Uterus (tissue), 4 donors: ENCODE data around the gene RANBP9. TPM values are rescaled to one million over a fixed set of nuclear protein-coding genes. Genes with fewer than 3 reads are reported as not detected.

Experiments used
- DNase-seq, 2 donors: peaks; one replicate each; pipeline ENCODE4 v3.0.0-alpha.2; 2019 to 2020
- H3K27ac ChIP-seq, 2 donors: fragments of 200-600 bp; sonication (generic); 1 replicate in 1 of 2; 2 replicates in 1 of 2; pipeline ENCODE4 v1.5.1; 2016 to 2018
- H3K27me3 ChIP-seq, 2 donors: fragments of 200-600 bp; sonication (generic); one replicate each; pipeline ENCODE4 v1.5.1; 2018 to 2019; ENCODE audit warnings: control low read depth in 1 of 2
- H3K36me3 ChIP-seq, 2 donors: fragments of 200-600 bp; sonication (generic); one replicate each; pipeline ENCODE4 v1.5.1; 2019; ENCODE audit warnings: control low read depth in 1 of 2
- H3K4me1 ChIP-seq, 2 donors: fragments of 200-600 bp; sonication (generic); one replicate each; pipeline ENCODE4 v1.5.1; 2018 to 2019; ENCODE audit warnings: control low read depth in 1 of 2
- H3K4me3 ChIP-seq, 2 donors: fragments of 200-600 bp; sonication (generic); 1 replicate in 1 of 2; 2 replicates in 1 of 2; pipeline ENCODE4 v1.5.1; 2018 to 2019; ENCODE audit warnings: mild to moderate bottlenecking in 1 of 2
- H3K9me3 ChIP-seq, 2 donors: fragments of 200-600 bp; sonication (generic); one replicate each; pipeline ENCODE4 v1.5.1; 2019; ENCODE audit warnings: control low read depth in 1 of 2
- CTCF ChIP-seq, 4 experiments: fragments of 200-600 bp in 2 of 4; fragments of 450-650 bp in 2 of 4; sonication (generic) in 2 of 4; IDR thresholded peaks; one replicate each; pipeline ENCODE4 v1.5.1; 2016 to 2019; ENCODE audit warnings: antibody characterized with exemption in 4 of 4, mild to moderate bottlenecking in 2 of 4, moderate library complexity in 1 of 4
- POLR2A ChIP-seq, 2 donors: fragments of 450-650 bp; IDR thresholded peaks; one replicate each; pipeline ENCODE4 v1.6.1; 2016; ENCODE audit warnings: antibody characterized with exemption in 2 of 2, mild to moderate bottlenecking in 1 of 2, moderate library complexity in 1 of 2
- intact Hi-C: fragments of 100-400 bp; cut with DNase I; formaldehyde crosslinking; loops from one replicate; pipeline ENCODE4 v1.15.1; 2023; ENCODE audit warnings: low total_unique reads
- total RNA-seq, 4 donors: library from RNA; depleted of rRNA in 3 of 4; stranded (reverse); fragments of >200 nt in 3 of 4; gene quantifications; one replicate each; pipeline versions ENCODE4 v1.1.0 to v1.2.4, GENCODE V29; 2014 to 2023
- donor health status: DM: yes; HTN: yes; CAD: no.

Gene RANBP9
- total RNA-seq, 4 donors from 2014 or later = 22.6 to 49.0 (median 40.9) TPM

- H3K4me3 ChIP-seq = peak overlapping the region; percentile 42 to 54
- intact Hi-C loops = no loop called here
- no peaks in the 10 kb centered on the region for H3K36me3 ChIP-seq
- H3K27ac ChIP-seq = peak overlapping the region; percentile 97 to 98
- no peaks in the 10 kb centered on the region for H3K4me1 ChIP-seq
- H3K27me3 ChIP-seq = no peaks in the 10 kb centered on the region
- no peak for TF ChIP-seq CTCF (IDR thresholded peaks at IDR 0.05)
- DNase-seq = no peak
- no peaks in the 10 kb centered on the region for H3K9me3 ChIP-seq
Observed at GRCh38 chr6:13708736-13709135, 2.9 kb downstream of the RANBP9 start.

- no peak for TF ChIP-seq CTCF (IDR thresholded peaks at IDR 0.05)
- no peak for TF ChIP-seq POLR2A (IDR thresholded peaks at IDR 0.05)
- no peaks in the 10 kb centered on the region for H3K27me3 ChIP-seq
- no peaks in the 10 kb centered on the region for H3K4me1 ChIP-seq
- H3K36me3 ChIP-seq = no peaks in the 10 kb centered on the region
- DNase-seq = no peak
- H3K27ac ChIP-seq = no peak overlapping the region
- H3K4me3 ChIP-seq = no peak overlapping the region
- intact Hi-C loops = no loop called here
- H3K9me3 ChIP-seq = no peaks in the 10 kb centered on the region
Observed at GRCh38 chr6:13703496-13703895, 8.1 kb downstream of the RANBP9 start.

- H3K27ac ChIP-seq = no peak overlapping the region
- H3K4me3 ChIP-seq = no peak overlapping the region
- no peaks in the 10 kb centered on the region for H3K9me3 ChIP-seq
- no peaks in the 10 kb centered on the region for H3K36me3 ChIP-seq
- DNase-seq = no peak
- H3K27me3 ChIP-seq = no peaks in the 10 kb centered on the region
- TF ChIP-seq POLR2A (IDR thresholded peaks at IDR 0.05) = no peak
- TF ChIP-seq CTCF (IDR thresholded peaks at IDR 0.05) = no peak
- no peaks in the 10 kb centered on the region for H3K4me1 ChIP-seq
- intact Hi-C loops = no loop called here
Observed at GRCh38 chr6:13702809-13703302, 8.8 kb downstream of the RANBP9 start.

GRCh38 chr6:13700232-13700631 is 11.4 kb downstream of the RANBP9 start:
- intact Hi-C loops = no loop called here
- H3K27me3 ChIP-seq = no peaks in the 10 kb centered on the region
- DNase-seq = no peak
- no peak overlapping the region for H3K4me3 ChIP-seq
- no peaks in the 10 kb centered on the region for H3K9me3 ChIP-seq
- TF ChIP-seq CTCF (IDR thresholded peaks at IDR 0.05) (no peak), POLR2A (IDR thresholded peaks at IDR 0.05) (no peak)
- peaks cover 0 to 6% of the 10 kb centered on the region in 2 donors for H3K4me1 ChIP-seq
- no peaks in the 10 kb centered on the region for H3K36me3 ChIP-seq
- no peak overlapping the region for H3K27ac ChIP-seq

GRCh38 chr6:13698715-13699114 is 12.9 kb downstream of the RANBP9 start:
- H3K4me1 ChIP-seq = peaks cover 0 to 6% of the 10 kb centered on the region in 2 donors
- DNase-seq = no peak
- no peaks in the 10 kb centered on the region for H3K27me3 ChIP-seq
- no peak for TF ChIP-seq POLR2A (IDR thresholded peaks at IDR 0.05)
- TF ChIP-seq CTCF (IDR thresholded peaks at IDR 0.05) = no peak
- no peak overlapping the region for H3K4me3 ChIP-seq
- H3K36me3 ChIP-seq = no peaks in the 10 kb centered on the region
- no peak overlapping the region for H3K27ac ChIP-seq
- intact Hi-C loops = no loop called here
- H3K9me3 ChIP-seq = no peaks in the 10 kb centered on the region
